Measurements from ENCODE around the gene OR6B3.

DNA sequence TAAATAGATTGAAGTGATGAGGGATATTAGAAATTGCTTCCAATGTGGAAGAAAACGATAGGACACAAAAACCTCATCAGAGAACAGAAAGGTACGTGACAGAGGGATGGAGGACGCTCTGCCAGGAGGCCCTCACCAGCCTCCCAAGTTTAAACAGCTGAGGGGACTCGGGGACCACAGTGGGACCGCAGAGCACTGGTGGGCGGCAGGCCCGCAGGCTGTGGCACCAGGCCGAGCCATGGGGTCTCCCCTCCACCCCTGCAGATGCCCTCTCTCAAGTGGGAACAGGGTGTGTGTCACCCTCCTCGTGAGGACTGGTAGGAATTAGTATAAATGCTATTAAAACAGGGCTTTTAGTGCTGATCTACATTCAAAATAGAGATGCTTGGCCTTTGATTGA lies 39.0 kb downstream of the OR6B3 start:
- TF ChIP-seq, protein P1, sequence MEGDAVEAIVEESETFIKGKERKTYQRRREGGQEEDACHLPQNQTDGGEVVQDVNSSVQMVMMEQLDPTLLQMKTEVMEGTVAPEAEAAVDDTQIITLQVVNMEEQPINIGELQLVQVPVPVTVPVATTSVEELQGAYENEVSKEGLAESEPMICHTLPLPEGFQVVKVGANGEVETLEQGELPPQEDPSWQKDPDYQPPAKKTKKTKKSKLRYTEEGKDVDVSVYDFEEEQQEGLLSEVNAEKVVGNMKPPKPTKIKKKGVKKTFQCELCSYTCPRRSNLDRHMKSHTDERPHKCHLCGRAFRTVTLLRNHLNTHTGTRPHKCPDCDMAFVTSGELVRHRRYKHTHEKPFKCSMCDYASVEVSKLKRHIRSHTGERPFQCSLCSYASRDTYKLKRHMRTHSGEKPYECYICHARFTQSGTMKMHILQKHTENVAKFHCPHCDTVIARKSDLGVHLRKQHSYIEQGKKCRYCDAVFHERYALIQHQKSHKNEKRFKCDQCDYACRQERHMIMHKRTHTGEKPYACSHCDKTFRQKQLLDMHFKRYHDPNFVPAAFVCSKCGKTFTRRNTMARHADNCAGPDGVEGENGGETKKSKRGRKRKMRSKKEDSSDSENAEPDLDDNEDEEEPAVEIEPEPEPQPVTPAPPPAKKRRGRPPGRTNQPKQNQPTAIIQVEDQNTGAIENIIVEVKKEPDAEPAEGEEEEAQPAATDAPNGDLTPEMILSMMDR (conservative IDR thresholded peaks at IDR 0.05): no peak
- TF ChIP-seq ZFX (IDR thresholded peaks at IDR 0.05): no peak

Data from C4-2B (cell line).